HepG2 (cell line): ENCODE measurements around the gene PLCB1. TPM values are rescaled to one million over a fixed set of nuclear protein-coding genes. Genes with fewer than 3 reads are reported as not detected.
"Not testable (repeated sequence)": the region's sequence is repeated elsewhere in the genome, so short reads cannot be mapped to it uniquely, and the experiment has no call there.

ENCODE experiments used
- ATAC-seq: fragments of 200-7000 bp; cut with Tn5 transposase; 3 replicates; pipeline ENCODE4 v1.9.1; 2020; ENCODE audit warnings: mild to moderate bottlenecking, moderate library complexity
- BruUV-seq: library from RNA; stranded (reverse); fragments of 400-500 nt; replicated peaks from 2 replicates; lab custom pipeline; 2021; lab: Mats Ljungman, UMichigan
- CTCF ChIA-PET: fragments of 300-600 bp; formaldehyde crosslinking; extraction: SDS; loops from one replicate; lab custom pipeline; 2021; ENCODE audit warnings: low total read pairs, inconsistent platforms, low intra/inter-chr PET ratio; lab: Yijun Ruan, JAX
- POLR2A ChIA-PET: fragments of 350-600 bp; sonication (Branson Sonifier 250); formaldehyde crosslinking; loops from one replicate; lab custom pipeline; 2020; ENCODE audit warnings: antibody characterized with exemption, inconsistent platforms; lab: Yijun Ruan, JAX
- DNase-seq: peaks from one replicate; pipeline ENCODE4 v3.0.0-alpha.2; 2015; ENCODE audit warnings: low spot score
- FAIRE-seq: peaks from 3 replicates; lab custom pipeline; 2011; peaks lifted over from hg19 to GRCh38; lab: Jason Lieb, UNC
- H2AFZ ChIP-seq: one replicate; pipeline ENCODE4 v1.6.1; 2011; ENCODE audit warnings: low read length, inconsistent platforms
- H3K27ac ChIP-seq: fragments of 300-600 bp; 3 replicates; pipeline ENCODE4 v1.8.0; 2011; ENCODE audit warnings: mixed run types, mild to moderate bottlenecking, mixed read lengths, low read length, inconsistent platforms; ENCODE audit not compliant: insufficient read depth; ENCODE audit errors: extremely low read length
- H3K27me3 ChIP-seq, 2 experiments: fragments of 200-600 bp in 1 of 2; 2 replicates in 1 of 2; 3 replicates in 1 of 2; pipeline versions ENCODE4 v1.6.0 to v1.8.0; 2011; ENCODE audit warnings: low read length in 2 of 2, mild to moderate bottlenecking in 2 of 2, moderate library complexity in 2 of 2, inconsistent platforms in 1 of 2; ENCODE audit not compliant: insufficient read depth in 2 of 2, control insufficient read depth in 1 of 2
- H3K36me3 ChIP-seq, 2 experiments: fragments of 200-600 bp in 1 of 2; replicated peaks in 1 of 2; 2 replicates in 1 of 2; 3 replicates in 1 of 2; pipeline versions ENCODE4 v1.5.1 to v1.8.0; 2011; ENCODE audit warnings: low read length in 2 of 2, inconsistent platforms in 1 of 2; ENCODE audit not compliant: insufficient read depth in 2 of 2, control insufficient read depth in 1 of 2
- H3K4me1 ChIP-seq: 2 replicates; pipeline ENCODE4 v1.5.1; 2012; ENCODE audit warnings: low read length, inconsistent platforms; ENCODE audit not compliant: insufficient read depth
- H3K4me2 ChIP-seq: 2 replicates; pipeline ENCODE4 v1.6.0; 2011; ENCODE audit warnings: low read depth, low read length, inconsistent platforms
- H3K4me3 ChIP-seq, 3 experiments: fragments of 200-600 bp in 1 of 3; sonication (generic), shearing (Covaris generic) in 1 of 3; replicated peaks in 1 of 3; 2 replicates each; pipeline ENCODE4 v1.5.1; 2011 to 2016; ENCODE audit warnings: low read length in 3 of 3, inconsistent platforms in 2 of 3, low read depth in 2 of 3, mild to moderate bottlenecking in 2 of 3, control low read depth in 1 of 3, mixed read lengths in 1 of 3; ENCODE audit not compliant: insufficient read depth in 1 of 3
- H3K79me2 ChIP-seq: one replicate; pipeline ENCODE4 v1.6.1; 2011; ENCODE audit warnings: low read length, inconsistent platforms; ENCODE audit not compliant: insufficient read depth
- H3K9ac ChIP-seq: 2 replicates; pipeline ENCODE4 v1.6.0; 2011; ENCODE audit warnings: mild to moderate bottlenecking, low read depth, low read length, inconsistent platforms; ENCODE audit not compliant: insufficient read depth
- H3K9me3 ChIP-seq: 2 replicates; pipeline ENCODE4 v1.5.1; 2012; ENCODE audit warnings: mild to moderate bottlenecking, low read length
- H4K20me1 ChIP-seq: 2 replicates; pipeline ENCODE4 v1.6.0; 2011; ENCODE audit warnings: inconsistent platforms, mild to moderate bottlenecking, low read length, moderate library complexity; ENCODE audit not compliant: insufficient read depth
- CEBPB ChIP-seq: IDR thresholded peaks from 2 replicates; pipeline ENCODE4 v1.6.1; 2011; ENCODE audit warnings: low read depth, low read length, improper control_type of control experiment, borderline replicate concordance
- KLF13 ChIP-seq: sonication (generic); formaldehyde crosslinking; IDR thresholded peaks from 2 replicates; pipeline ENCODE4 v1.4.0; 2020; ENCODE audit warnings: mild to moderate bottlenecking, missing genetic modification reagents
- NFE2L2 ChIP-seq: fragments of 150-350 bp; IDR thresholded peaks from 2 replicates; pipeline ENCODE4 v1.6.1; 2014; ENCODE audit warnings: low read length
- RNF2 ChIP-seq: fragments of 450-650 bp; conservative IDR thresholded peaks from 2 replicates; pipeline ENCODE4 v1.6.1; 2016; ENCODE audit warnings: low read depth
- SATB2 ChIP-seq: sonication (generic); formaldehyde crosslinking; IDR thresholded peaks from 2 replicates; pipeline ENCODE4 v1.5.0; 2020; ENCODE audit warnings: missing genetic modification reagents
- ZNF367 ChIP-seq: sonication (generic); formaldehyde crosslinking; IDR thresholded peaks from 2 replicates; pipeline ENCODE4 v1.4.0; 2020; ENCODE audit warnings: missing genetic modification reagents, borderline replicate concordance
- WGBS: methylation state at CpG from one replicate; pipeline ENCODE4 v1.1.6; 2017; ENCODE audit warnings: low lambda C conversion rate; 5-methylcytosine and 5-hydroxymethylcytosine counted together
- in situ Hi-C: cut with HindIII; loops from 2 replicates; pipeline ENCODE4 v1.10.0; 2017; ENCODE audit warnings: low pct_unique_long_range_greater_than_20kb; ENCODE audit not compliant: extremely low pct_ligation_motif_present
- intact Hi-C: fragments of 100-400 bp; cut with micrococcal nuclease; formaldehyde crosslinking; loops from one replicate; pipeline ENCODE4 v1.10.0; 2022; ENCODE audit not compliant: unreplicated experiment
- polyA plus RNA-seq, 8 experiments: library from polyadenylated mRNA; depleted of rRNA in 3 of 8; stranded (reverse) in 7 of 8; unstranded in 1 of 8; fragments of >200 nt; fragmentation: Illumina TruSeq in 4 of 8; extraction: Trizol in 4 of 8; gene quantifications; 2 replicates each; pipeline versions ENCODE4 v1.2.1 to v1.2.3, GENCODE V29; 2011 to 2016; ENCODE audit warnings: low read depth in 4 of 8, missing spikeins in 1 of 8, mixed read lengths in 1 of 8; ENCODE audit not compliant: insufficient read depth in 1 of 8
- total RNA-seq, 5 experiments: library from RNA; depleted of rRNA; stranded (reverse); fragments of >200 nt; fragmentation: Illumina TruSeq; extraction: Trizol; gene quantifications; 2 replicates each; pipeline ENCODE4 v1.2.3, GENCODE V29; 2016; ENCODE audit warnings: low read depth in 1 of 5
- TF ChIP-seq, protein P1 (sequence below): sonication (generic); formaldehyde crosslinking; conservative IDR thresholded peaks from 2 replicates; pipeline ENCODE4 v1.8.1; 2023; ENCODE audit warnings: missing genetic modification reagents

The PLCB1 gene
- total and polyA plus RNA-seq, 2 of the 13 experiments (the other 11 are each of a cell fraction or from before 2014, with no cell fraction given), result 42.4 to 55.9 TPM

DNA sequence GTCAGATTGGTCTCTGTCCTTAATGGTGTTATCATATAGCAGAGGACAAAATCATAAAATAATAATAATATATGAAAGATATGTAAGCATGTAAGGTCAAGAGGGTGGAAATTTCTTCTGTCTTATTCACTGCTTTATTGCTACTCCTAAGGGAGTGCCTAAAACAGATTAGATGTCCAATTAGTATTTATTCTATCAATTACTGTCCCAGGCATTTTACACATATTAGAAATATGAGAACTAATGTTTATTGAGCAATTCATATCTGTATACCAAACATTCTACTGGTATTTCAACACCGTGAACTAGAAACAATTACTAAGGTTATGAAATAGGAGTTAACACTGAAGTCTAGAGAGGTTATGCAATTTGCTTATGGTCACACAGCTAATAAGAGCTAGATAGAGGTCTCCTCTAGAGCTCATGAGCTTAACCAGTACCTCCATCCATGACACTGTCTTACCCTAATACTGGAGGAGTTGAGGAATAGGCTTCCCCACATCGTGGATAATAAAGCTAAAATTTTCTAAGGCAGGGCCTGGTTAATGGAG lies 302.3 kb downstream of the PLCB1 start:
- POLR2A ChIA-PET, result no interaction called here
- no peak for FAIRE-seq
- BruUV-seq, result no TSS peak

DNA sequence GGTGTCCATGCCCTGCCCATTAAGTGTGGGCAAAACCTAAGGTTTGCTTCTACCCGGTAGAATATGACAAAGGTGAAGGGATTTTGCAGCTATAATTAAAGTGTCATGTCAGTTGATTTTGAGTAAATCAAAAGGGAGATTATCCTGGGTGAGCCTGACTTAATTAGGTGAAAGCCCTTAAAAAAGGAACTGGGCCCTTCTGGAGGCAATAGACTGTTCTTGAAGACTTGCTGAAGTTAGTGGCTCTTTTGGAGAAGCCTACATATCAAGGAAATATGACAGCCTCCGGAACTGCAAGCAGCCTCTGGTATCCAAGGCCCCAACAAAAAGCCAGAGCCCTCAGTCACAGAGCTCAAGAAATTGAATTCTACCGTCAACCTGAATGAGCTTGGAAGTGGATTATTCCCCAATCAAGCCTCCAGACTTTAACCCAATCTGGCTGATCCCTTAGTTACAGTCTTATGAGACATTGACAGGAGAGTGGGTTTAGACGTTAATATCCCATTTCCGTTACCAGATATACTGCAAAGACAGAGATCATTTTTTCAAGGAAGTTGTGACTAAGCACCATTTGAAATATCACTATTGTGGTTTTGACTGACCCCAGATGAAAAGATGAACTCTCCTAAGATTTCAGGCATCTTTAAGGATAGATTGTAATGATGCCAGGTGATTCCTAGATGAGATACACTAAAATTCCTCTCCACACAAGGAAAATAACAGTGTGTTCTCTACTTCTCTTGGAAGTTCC lies 303.4 kb downstream of the PLCB1 start:
- TF ChIP-seq, protein P1, sequence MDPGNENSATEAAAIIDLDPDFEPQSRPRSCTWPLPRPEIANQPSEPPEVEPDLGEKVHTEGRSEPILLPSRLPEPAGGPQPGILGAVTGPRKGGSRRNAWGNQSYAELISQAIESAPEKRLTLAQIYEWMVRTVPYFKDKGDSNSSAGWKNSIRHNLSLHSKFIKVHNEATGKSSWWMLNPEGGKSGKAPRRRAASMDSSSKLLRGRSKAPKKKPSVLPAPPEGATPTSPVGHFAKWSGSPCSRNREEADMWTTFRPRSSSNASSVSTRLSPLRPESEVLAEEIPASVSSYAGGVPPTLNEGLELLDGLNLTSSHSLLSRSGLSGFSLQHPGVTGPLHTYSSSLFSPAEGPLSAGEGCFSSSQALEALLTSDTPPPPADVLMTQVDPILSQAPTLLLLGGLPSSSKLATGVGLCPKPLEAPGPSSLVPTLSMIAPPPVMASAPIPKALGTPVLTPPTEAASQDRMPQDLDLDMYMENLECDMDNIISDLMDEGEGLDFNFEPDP (CRISPR knock-in tag), result 0 out of 2 replicates have a peak, but pooled peaks have one; percentile 68
- no peak for TF ChIP-seq NFE2L2
- no peak for TF ChIP-seq ZNF367
- TF ChIP-seq RNF2, result no peak
- no peak for TF ChIP-seq SATB2
- ATAC-seq (no peak), FAIRE-seq (no peak), DNase-seq (no peak)
- Histone ChIP-seq H3K4me3 (no peak overlapping the region), H3K9me3 (no peaks in the 10 kb centered on the region), H3K4me2 (no peak overlapping the region), H3K4me1 (peaks cover 7% of the 10 kb centered on the region), H3K79me2 (no peaks in the 10 kb centered on the region), H3K36me3 (no peaks in the 10 kb centered on the region; a peak in 1 of 5 replicates), H2AFZ (no peak overlapping the region), H3K27me3 (no peaks in the 10 kb centered on the region), H3K9ac (no peak overlapping the region), H4K20me1 (no peaks in the 10 kb centered on the region), H3K27ac (no peak overlapping the region)
- POLR2A ChIA-PET, result no interaction called here
- in situ Hi-C loops (no loop called here), intact Hi-C loops (no loop called here)
- CTCF ChIA-PET, result no interaction called here
- 98% methylated on average over 5 of the region's 5 CpGs for WGBS
- no TSS peak for BruUV-seq

More for the DNA sequence above, 302.3 kb downstream of the PLCB1 start:
- DNase-seq (no peak), ATAC-seq (no peak)
- in situ Hi-C loops, result no loop called here
- WGBS, result 94% methylated on average over 2 of the region's 2 CpGs
- CTCF ChIA-PET, result no interaction called here
- no peaks in the 10 kb centered on the region; a peak in 1 of 5 replicates for H3K36me3 ChIP-seq
- no peaks in the 10 kb centered on the region for H3K79me2 ChIP-seq
- H3K9me3 ChIP-seq, result no peaks in the 10 kb centered on the region
- no peak overlapping the region for H3K9ac ChIP-seq
- peaks cover 7% of the 10 kb centered on the region for H3K4me1 ChIP-seq
- no peak overlapping the region for H3K4me2 ChIP-seq
- no peak overlapping the region for H3K4me3 ChIP-seq
- no peaks in the 10 kb centered on the region for H3K27me3 ChIP-seq
- H4K20me1 ChIP-seq, result no peaks in the 10 kb centered on the region
- TF ChIP-seq CEBPB, result peak; percentile 74
- no peak for TF ChIP-seq KLF13
- intact Hi-C loops, result no loop called here
- H2AFZ ChIP-seq, result no peak overlapping the region
- H3K27ac ChIP-seq, result no peak overlapping the region

DNA sequence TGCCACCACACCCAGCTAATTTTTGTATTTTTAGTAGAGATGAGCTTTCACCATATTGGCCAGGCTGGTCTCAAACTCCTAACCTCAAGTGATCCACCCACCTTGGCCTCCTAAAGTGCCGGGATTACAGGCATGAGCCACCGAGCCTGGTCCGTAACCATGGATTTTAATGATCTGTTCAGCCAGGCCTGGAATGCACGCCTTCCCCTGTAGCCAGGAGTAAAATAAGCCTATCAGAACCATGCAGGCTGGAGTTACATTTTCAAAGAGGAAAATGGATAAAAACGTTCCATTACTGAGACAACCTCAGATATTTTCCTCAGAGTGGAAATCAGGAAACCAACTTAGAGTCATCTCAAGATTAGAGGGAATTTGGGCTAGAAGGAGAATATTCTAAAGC lies 304.9 kb downstream of the PLCB1 start:
- in situ Hi-C loops, DNase-seq, H2AFZ ChIP-seq, FAIRE-seq, H3K4me3 ChIP-seq, H3K9me3 ChIP-seq, intact Hi-C loops, CTCF ChIA-PET, H4K20me1 ChIP-seq, H3K36me3 ChIP-seq, H3K27me3 ChIP-seq, ATAC-seq, POLR2A ChIA-PET, H3K4me2 ChIP-seq, H3K27ac ChIP-seq, BruUV-seq, H3K79me2 ChIP-seq, H3K4me1 ChIP-seq, H3K9ac ChIP-seq: not testable (repeated sequence)
- over 99% methylated on average over 5 of the region's 5 CpGs for WGBS
